Tibial artery (tissue), 4 donors: ENCODE results near the gene TRIM56.
"Not testable (repeated sequence)": the region's sequence is repeated elsewhere in the genome, so short reads cannot be mapped to it uniquely, and the experiment has no call there.

Experiments used
- DNase-seq, 2 donors: peaks; one replicate each; pipeline ENCODE4 v3.0.0-alpha.2; 2019
- H3K27ac ChIP-seq, 2 donors: fragments of 200-600 bp; sonication (generic) in 1 of 2; 1 replicate in 1 of 2; 2 replicates in 1 of 2; pipeline ENCODE4 v1.5.1; 2018 to 2019; ENCODE audit warnings: mild to moderate bottlenecking in 1 of 2
- H3K27me3 ChIP-seq, 2 donors: fragments of 200-600 bp; sonication (generic) in 1 of 2; one replicate each; pipeline versions ENCODE4 v1.5.1 to v1.6.0; 2016 to 2019
- H3K36me3 ChIP-seq, 3 donors: fragments of 200-600 bp; sonication (generic) in 2 of 3; one replicate each; pipeline ENCODE4 v1.5.1; 2016 to 2019; ENCODE audit warnings: mild to moderate bottlenecking in 2 of 3
- H3K4me1 ChIP-seq, 4 donors: fragments of 200-600 bp; sonication (generic) in 2 of 4; 1 replicate in 3 of 4; 2 replicates in 1 of 4; pipeline ENCODE4 v1.5.1; 2016 to 2019
- H3K4me3 ChIP-seq, 2 donors: fragments of 200-600 bp; sonication (generic) in 1 of 2; 1 replicate in 1 of 2; 2 replicates in 1 of 2; pipeline ENCODE4 v1.5.1; 2018 to 2019; ENCODE audit warnings: mild to moderate bottlenecking in 2 of 2
- H3K9me3 ChIP-seq, 3 donors: fragments of 200-600 bp; sonication (generic) in 1 of 3; one replicate each; pipeline ENCODE4 v1.5.1; 2016 to 2019
- intact Hi-C: fragments of 100-400 bp; cut with DNase I; formaldehyde crosslinking; loops from one replicate; pipeline ENCODE4 v1.15.0; 2023; ENCODE audit warnings: low total_unique reads
- TF ChIP-seq, protein P1 (sequence below), 2 experiments: fragments of 200-600 bp in 1 of 2; fragments of 450-650 bp in 1 of 2; IDR thresholded peaks; one replicate each; pipeline ENCODE4 v1.5.1; 2017 to 2019; ENCODE audit warnings: antibody characterized with exemption in 2 of 2, mild to moderate bottlenecking in 1 of 2, moderate library complexity in 1 of 2

The TRIM56 gene

DNA sequence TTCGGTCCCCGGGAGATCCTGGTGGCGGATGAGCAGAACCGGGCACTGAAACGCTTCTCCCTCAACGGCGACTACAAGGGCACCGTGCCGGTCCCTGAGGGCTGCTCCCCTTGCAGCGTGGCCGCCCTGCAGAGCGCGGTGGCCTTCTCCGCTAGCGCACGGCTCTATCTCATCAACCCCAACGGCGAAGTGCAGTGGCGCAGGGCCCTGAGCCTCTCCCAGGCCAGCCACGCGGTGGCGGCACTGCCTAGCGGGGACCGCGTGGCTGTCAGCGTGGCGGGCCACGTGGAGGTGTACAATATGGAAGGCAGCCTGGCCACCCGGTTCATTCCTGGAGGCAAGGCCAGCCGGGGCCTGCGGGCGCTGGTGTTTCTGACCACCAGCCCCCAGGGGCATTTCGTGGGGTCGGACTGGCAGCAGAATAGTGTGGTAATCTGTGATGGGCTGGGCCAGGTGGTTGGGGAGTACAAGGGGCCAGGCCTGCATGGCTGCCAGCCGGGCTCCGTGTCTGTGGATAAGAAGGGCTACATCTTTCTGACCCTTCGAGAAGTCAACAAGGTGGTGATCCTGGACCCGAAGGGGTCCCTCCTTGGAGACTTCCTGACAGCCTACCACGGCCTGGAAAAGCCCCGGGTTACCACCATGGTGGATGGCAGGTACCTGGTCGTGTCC is 3.7 kb downstream of the TRIM56 start:
- Histone ChIP-seq H3K36me3 (peaks cover 25 to 53% (median 44%) of the 10 kb centered on the region in 3 donors), H3K4me1 (peaks cover 0 to 52% (median 44%) of the 10 kb centered on the region in 4 donors)

DNA sequence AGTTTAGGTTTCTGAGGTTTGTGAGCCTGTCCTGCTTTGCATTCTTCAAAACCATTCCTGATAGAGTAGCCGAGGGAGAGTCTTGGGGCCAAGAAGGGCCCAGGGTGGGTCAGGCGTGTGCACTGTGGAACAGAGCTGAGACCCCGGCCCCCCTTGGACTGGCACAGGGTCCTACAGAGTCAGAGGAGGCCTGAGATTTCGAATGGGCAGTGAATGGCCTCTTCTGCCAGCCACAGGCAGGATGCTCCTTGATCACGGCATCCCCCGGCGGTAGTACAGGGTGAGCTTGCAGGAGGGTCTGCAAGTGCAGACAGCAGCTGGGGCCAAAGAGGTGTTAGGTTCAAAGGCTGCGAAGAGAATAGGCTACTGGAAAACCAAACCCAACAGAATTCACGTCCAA is 4.6 kb downstream of the TRIM56 start:
- H3K27ac ChIP-seq = peak overlapping the region in 1 of 2 donors; percentile 5
- H3K36me3 ChIP-seq = peaks cover 25 to 53% (median 44%) of the 10 kb centered on the region in 3 donors
- intact Hi-C loops = loop anchor here (5.0 kb wide), 1 partner anchor 162 kb away; no protein-coding TSS in a partner anchor
- no peaks in the 10 kb centered on the region for H3K27me3 ChIP-seq
- peaks cover 0 to 59% (median 50%) of the 10 kb centered on the region in 4 donors for H3K4me1 ChIP-seq
- TF ChIP-seq, protein P1, sequence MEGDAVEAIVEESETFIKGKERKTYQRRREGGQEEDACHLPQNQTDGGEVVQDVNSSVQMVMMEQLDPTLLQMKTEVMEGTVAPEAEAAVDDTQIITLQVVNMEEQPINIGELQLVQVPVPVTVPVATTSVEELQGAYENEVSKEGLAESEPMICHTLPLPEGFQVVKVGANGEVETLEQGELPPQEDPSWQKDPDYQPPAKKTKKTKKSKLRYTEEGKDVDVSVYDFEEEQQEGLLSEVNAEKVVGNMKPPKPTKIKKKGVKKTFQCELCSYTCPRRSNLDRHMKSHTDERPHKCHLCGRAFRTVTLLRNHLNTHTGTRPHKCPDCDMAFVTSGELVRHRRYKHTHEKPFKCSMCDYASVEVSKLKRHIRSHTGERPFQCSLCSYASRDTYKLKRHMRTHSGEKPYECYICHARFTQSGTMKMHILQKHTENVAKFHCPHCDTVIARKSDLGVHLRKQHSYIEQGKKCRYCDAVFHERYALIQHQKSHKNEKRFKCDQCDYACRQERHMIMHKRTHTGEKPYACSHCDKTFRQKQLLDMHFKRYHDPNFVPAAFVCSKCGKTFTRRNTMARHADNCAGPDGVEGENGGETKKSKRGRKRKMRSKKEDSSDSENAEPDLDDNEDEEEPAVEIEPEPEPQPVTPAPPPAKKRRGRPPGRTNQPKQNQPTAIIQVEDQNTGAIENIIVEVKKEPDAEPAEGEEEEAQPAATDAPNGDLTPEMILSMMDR (IDR thresholded peaks at IDR 0.05) = no peak
- H3K9me3 ChIP-seq = no peaks in the 10 kb centered on the region
- H3K4me3 ChIP-seq = no peak overlapping the region
- no peak for DNase-seq

More for the DNA sequence above, 3.7 kb downstream of the TRIM56 start:
- TF ChIP-seq, protein P1 (IDR thresholded peaks at IDR 0.05) = no peak
- peak overlapping the region in 1 of 2 donors; percentile 5 for H3K27ac ChIP-seq
- intact Hi-C loops = loop anchor here (5.0 kb wide), 1 partner anchor 163 kb away; no protein-coding TSS in a partner anchor
- no peaks in the 10 kb centered on the region for H3K9me3 ChIP-seq
- DNase-seq = no peak
- H3K27me3 ChIP-seq = no peaks in the 10 kb centered on the region
- H3K4me3 ChIP-seq = no peak overlapping the region

DNA sequence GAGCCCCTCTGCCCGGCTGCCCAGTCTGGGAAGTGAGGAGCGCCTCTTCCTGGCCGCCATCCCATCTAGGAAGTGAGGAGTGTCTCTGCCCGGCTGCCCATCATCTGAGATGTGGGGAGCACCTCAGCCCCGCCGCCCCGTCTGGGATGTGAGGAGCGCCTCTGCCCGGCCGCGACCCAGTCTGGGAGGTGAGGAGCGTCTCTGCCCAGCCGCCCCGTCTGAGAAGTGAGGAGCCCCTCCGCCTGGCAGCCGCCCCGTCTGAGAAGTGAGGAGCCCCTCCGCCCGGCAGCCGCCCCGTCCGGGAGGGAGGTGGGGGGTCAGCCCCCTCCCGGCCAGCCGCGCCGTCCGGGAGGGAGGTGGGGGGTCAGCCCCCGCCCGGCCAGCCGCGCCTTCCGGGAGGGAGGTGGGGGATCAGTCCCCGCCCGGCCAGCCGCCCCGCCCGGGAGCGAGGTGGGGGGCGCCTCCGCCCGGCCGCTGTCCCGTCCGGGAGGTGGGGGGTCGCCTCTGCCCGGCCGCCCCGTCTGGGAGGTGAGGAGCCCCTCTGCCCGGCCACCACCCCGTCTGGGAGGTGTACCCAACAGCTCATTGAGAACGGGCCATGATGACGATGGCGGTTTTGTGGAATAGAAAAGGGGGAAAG is 7.1 kb downstream of the TRIM56 start:
- intact Hi-C loops, H3K9me3 ChIP-seq, H3K4me3 ChIP-seq, DNase-seq, H3K27ac ChIP-seq, H3K27me3 ChIP-seq: not testable (repeated sequence)
- Histone ChIP-seq H3K36me3 (peaks cover 23 to 48% (median 39%) of the 10 kb centered on the region in 3 donors), H3K4me1 (peaks cover 0 to 46% (median 36%) of the 10 kb centered on the region in 4 donors)

DNA sequence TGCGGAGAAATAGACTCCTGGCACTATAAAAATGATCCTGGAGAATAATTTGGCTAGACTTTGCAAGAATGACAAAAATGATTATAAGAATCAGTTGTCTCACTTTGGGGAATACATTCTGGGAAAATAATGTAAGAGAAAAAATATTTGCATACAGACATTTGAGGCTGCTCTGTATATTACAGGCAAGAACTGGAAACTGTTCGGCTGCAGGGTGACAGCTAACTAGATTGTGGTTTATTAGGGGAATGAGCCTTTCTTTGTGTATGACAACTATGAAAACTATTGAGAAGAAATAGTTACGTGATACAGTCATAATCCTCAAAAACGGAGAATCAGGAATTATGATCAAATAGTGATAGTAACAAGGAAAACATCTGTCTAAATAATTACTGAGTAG is 8.6 kb downstream of the TRIM56 start:
- Histone ChIP-seq H3K36me3 (peaks cover 8 to 33% (median 24%) of the 10 kb centered on the region in 3 donors), H3K27me3 (no peaks in the 10 kb centered on the region), H3K9me3 (no peaks in the 10 kb centered on the region), H3K27ac (peak overlapping the region in 1 of 2 donors; percentile 48), H3K4me1 (peaks cover 0 to 33% (median 24%) of the 10 kb centered on the region in 4 donors), H3K4me3 (no peak overlapping the region)
- TF ChIP-seq, protein P1 (IDR thresholded peaks at IDR 0.05) = no peak
- intact Hi-C loops = loop anchor here (2.0 kb wide), 1 partner anchor 45 kb away; no protein-coding TSS in a partner anchor
- DNase-seq = no peak

DNA sequence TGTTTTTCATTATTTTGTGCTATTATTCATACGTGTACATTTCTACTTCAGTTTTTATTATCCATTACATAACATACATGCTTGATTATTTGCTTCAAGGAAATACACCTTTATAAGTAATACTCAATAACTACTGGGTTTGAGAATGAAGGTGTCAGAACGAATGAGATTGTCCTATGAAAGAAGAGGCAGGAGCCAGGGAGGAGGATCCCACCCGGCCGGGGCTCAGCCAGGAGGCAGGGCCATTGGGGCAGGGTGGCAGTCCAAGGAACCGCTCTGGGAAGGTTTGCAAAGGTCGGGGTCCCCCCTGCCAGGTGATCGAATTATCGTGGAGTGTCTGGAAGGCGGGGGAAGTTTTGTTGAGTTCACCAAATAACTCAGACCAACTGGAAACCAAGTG is 9.1 kb downstream of the TRIM56 start:
- TF ChIP-seq, protein P1 (IDR thresholded peaks at IDR 0.05) = no peak
- DNase-seq = no peak
- Histone ChIP-seq H3K9me3 (no peaks in the 10 kb centered on the region), H3K4me1 (peaks cover 0 to 33% (median 24%) of the 10 kb centered on the region in 4 donors), H3K4me3 (no peak overlapping the region), H3K36me3 (peaks cover 3 to 28% (median 19%) of the 10 kb centered on the region in 3 donors), H3K27ac (peak overlapping the region; percentile 37 to 48), H3K27me3 (no peaks in the 10 kb centered on the region)
- intact Hi-C loops = loop anchor here (2.0 kb wide), 1 partner anchor 44 kb away; no protein-coding TSS in a partner anchor
